Upper lobe of left lung (tissue), 4 donors: ENCODE results near the gene SFT2D1.

Experiments
- EP300 ChIP-seq, 4 donors: sonication (generic); formaldehyde crosslinking; IDR thresholded peaks; one replicate each; pipeline ENCODE4 v1.5.1; 2017; ENCODE audit warnings: antibody characterized with exemption in 4 of 4, control low read depth in 2 of 4
- POLR2A ChIP-seq, 4 donors: fragments of 450-650 bp; IDR thresholded peaks; one replicate each; pipeline ENCODE4 v1.5.1; 2016 to 2017; ENCODE audit warnings: antibody characterized with exemption in 4 of 4, mild to moderate bottlenecking in 2 of 4
- TF ChIP-seq, protein P1 (sequence below), 6 experiments: fragments of 450-650 bp in 4 of 6; fragments of 200-600 bp in 2 of 6; sonication (generic) in 2 of 6; IDR thresholded peaks; one replicate each; pipeline ENCODE4 v1.5.1; 2016 to 2019; ENCODE audit warnings: antibody characterized with exemption in 6 of 6

GRCh38 chr6:166318227-166318626 lies 24.1 kb downstream of the SFT2D1 start:
- TF ChIP-seq POLR2A (IDR thresholded peaks at IDR 0.05) (no peak), EP300 (IDR thresholded peaks at IDR 0.05) (no peak)
- TF ChIP-seq, protein P1, sequence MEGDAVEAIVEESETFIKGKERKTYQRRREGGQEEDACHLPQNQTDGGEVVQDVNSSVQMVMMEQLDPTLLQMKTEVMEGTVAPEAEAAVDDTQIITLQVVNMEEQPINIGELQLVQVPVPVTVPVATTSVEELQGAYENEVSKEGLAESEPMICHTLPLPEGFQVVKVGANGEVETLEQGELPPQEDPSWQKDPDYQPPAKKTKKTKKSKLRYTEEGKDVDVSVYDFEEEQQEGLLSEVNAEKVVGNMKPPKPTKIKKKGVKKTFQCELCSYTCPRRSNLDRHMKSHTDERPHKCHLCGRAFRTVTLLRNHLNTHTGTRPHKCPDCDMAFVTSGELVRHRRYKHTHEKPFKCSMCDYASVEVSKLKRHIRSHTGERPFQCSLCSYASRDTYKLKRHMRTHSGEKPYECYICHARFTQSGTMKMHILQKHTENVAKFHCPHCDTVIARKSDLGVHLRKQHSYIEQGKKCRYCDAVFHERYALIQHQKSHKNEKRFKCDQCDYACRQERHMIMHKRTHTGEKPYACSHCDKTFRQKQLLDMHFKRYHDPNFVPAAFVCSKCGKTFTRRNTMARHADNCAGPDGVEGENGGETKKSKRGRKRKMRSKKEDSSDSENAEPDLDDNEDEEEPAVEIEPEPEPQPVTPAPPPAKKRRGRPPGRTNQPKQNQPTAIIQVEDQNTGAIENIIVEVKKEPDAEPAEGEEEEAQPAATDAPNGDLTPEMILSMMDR (IDR thresholded peaks at IDR 0.05), result no peak
